ENCODE data around the gene COPS3.
A peak's percentile ranks its signal among the peaks of the same experiment; 100 is the strongest.

The COPS3 gene

GRCh38 chr17:17213775-17214174, 67.3 kb downstream of the COPS3 start:
- TF ChIP-seq CEBPB (IDR thresholded peaks at IDR 0.05): no peak
- TF ChIP-seq TAF1 (IDR thresholded peaks at IDR 0.05; ENCODE audit: low read depth): no peak
- no peak for TF ChIP-seq MAX (IDR thresholded peaks at IDR 0.05)
- no peak for TF ChIP-seq FOXM1 (IDR thresholded peaks at IDR 0.05; ENCODE audit: borderline replicate concordance, low read depth)
- TF ChIP-seq RAD21 (IDR thresholded peaks at IDR 0.05; ENCODE audit: low read depth): no peak
- TF ChIP-seq TCF12 (IDR thresholded peaks at IDR 0.05; ENCODE audit: low read depth): no peak
- no peak for TF ChIP-seq REST (IDR thresholded peaks at IDR 0.05; ENCODE audit: low read depth)

DNA sequence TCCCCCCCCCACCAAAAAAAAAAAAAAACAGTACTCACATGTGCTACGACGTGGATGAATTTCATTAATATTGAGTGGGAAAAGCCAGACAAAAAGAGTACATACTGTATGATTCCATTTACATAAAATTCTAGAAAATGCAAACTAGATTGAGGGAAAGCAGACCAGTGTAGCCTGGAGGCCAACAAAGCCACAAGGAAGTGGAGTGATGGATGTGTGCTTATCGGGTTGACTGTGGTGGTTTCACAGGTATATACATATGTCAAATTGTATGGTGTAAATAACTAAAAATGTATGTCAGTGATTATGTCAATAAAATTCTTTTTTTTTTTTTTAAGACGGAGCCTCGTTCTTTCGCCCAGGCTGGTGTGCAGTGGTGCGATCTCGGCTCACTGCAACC, 73.0 kb downstream of the COPS3 start:
- TF ChIP-seq EP300 (IDR thresholded peaks at IDR 0.05; ENCODE audit: borderline replicate concordance) (no peak), ZBTB7A (IDR thresholded peaks at IDR 0.05; ENCODE audit: low read depth) (no peak), TCF12 (IDR thresholded peaks at IDR 0.05; ENCODE audit: low read depth) (no peak), USF1 (IDR thresholded peaks at IDR 0.05) (no peak), MAX (IDR thresholded peaks at IDR 0.05) (no peak), RAD21 (IDR thresholded peaks at IDR 0.05; ENCODE audit: low read depth) (no peak), NFIC (IDR thresholded peaks at IDR 0.05) (no peak), FOXM1 (IDR thresholded peaks at IDR 0.05; ENCODE audit: borderline replicate concordance, low read depth) (no peak), CEBPB (IDR thresholded peaks at IDR 0.05) (no peak), REST (IDR thresholded peaks at IDR 0.05; ENCODE audit: low read depth) (no peak)

DNA sequence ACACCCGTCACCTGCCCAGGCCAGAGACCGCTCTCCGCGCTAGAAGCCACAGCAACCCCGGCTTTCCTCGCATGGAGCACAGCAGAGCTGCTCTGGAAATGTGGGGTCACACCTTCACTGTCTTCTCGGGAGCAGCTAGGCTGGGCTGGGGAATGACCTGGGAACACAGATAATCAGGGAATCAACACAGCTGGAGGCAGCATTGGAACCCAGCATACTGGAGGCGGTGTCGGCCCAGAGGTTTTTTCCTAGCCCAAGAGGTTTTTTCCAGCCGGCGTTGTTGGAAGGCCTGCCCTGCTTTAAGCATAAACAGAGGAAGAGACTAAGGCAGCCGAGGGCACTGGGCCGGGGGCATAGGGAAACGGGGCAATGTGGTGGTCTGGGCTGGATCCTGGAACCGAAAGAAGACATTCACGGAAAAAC, 74.1 kb downstream of the COPS3 start:
- no peak for TF ChIP-seq TEAD4 (IDR thresholded peaks at IDR 0.05)
- no peak for TF ChIP-seq CEBPB (IDR thresholded peaks at IDR 0.05)
- TF ChIP-seq MAX (IDR thresholded peaks at IDR 0.05): no peak
- no peak for TF ChIP-seq CREB1 (IDR thresholded peaks at IDR 0.05; ENCODE audit: low read depth)
- no peak for TF ChIP-seq NFIC (IDR thresholded peaks at IDR 0.05)
- 0 out of 2 replicates have a peak, but pooled peaks have one; percentile 2 for TF ChIP-seq TAF1 (IDR thresholded peaks at IDR 0.05; ENCODE audit: low read depth)
- TF ChIP-seq FOXM1 (IDR thresholded peaks at IDR 0.05; ENCODE audit: borderline replicate concordance, low read depth): no peak
- TF ChIP-seq EP300 (IDR thresholded peaks at IDR 0.05; ENCODE audit: borderline replicate concordance): no peak
- TF ChIP-seq ZBTB7A (IDR thresholded peaks at IDR 0.05; ENCODE audit: low read depth): no peak
- TF ChIP-seq USF1 (IDR thresholded peaks at IDR 0.05): 0 out of 2 replicates have a peak, but pooled peaks have one; percentile 56
- no peak; the same call in 1 of the 2 replicates for TF ChIP-seq RAD21 (IDR thresholded peaks at IDR 0.05; ENCODE audit: low read depth)
- no peak for TF ChIP-seq REST (IDR thresholded peaks at IDR 0.05; ENCODE audit: low read depth)
- no peak for TF ChIP-seq EGR1 (IDR thresholded peaks at IDR 0.05)
- TF ChIP-seq TCF12 (IDR thresholded peaks at IDR 0.05; ENCODE audit: low read depth): no peak
- TF ChIP-seq YY1 (IDR thresholded peaks at IDR 0.05; ENCODE audit: low read depth): no peak

DNA sequence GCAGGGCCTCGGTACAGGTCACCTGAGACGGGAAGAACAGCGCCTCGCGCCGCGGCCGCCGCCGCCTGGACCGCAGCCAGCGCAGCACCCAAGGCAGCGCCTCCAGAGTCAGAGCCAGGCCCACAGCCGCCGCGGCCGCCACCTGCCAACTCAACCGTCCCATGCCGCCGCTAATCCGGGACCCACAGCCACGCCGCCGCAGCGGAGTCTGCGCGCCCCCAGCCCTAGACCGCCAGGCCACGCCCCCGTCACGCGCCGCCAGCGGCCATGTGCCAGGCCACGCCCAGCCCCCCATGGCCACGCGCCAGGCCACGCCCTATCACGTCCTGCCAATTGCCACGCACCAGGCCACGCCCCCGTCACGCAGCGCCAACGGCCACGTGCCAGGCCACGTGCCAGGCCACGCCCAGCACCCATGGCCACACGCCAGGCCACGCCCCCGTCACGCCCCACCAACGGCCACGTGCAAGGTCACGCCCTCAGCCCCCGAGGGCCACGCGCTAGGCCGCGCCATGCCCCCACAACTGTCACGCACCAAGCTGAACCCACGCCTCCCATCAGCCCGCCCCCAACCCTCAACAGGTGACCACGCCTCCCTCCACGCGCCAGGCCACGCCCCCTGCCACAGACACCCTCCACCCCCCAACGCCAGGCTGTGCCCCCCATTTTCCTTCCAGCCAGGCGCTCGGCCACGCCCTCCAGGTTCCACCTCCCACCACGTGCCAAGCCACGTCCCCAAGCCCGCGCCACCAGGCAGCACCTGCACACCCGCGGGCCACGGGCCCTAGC, 74.7 kb downstream of the COPS3 start, which contains the start of gene PLD6:
TSS of gene PLD6 (minus strand) at position 210 of the 789 bp plus-strand sequence. CDS start at position 163, 47 bp downstream.
- TF ChIP-seq FOXM1 (IDR thresholded peaks at IDR 0.05; ENCODE audit: borderline replicate concordance, low read depth) (no peak), USF1 (IDR thresholded peaks at IDR 0.05) (peak; percentile 94), NFIC (IDR thresholded peaks at IDR 0.05) (peak; percentile 99), TCF12 (IDR thresholded peaks at IDR 0.05; ENCODE audit: low read depth) (peak; percentile 93), YY1 (IDR thresholded peaks at IDR 0.05; ENCODE audit: low read depth) (0 out of 2 replicates have a peak, but pooled peaks have one; percentile 37), TEAD4 (IDR thresholded peaks at IDR 0.05) (peak; percentile 89), CREB1 (IDR thresholded peaks at IDR 0.05; ENCODE audit: low read depth) (peak; percentile 25; the same call in 1 of the 2 replicates), RAD21 (IDR thresholded peaks at IDR 0.05; ENCODE audit: low read depth) (no peak), REST (IDR thresholded peaks at IDR 0.05; ENCODE audit: low read depth) (no peak), TAF1 (IDR thresholded peaks at IDR 0.05; ENCODE audit: low read depth) (0 out of 2 replicates have a peak, but pooled peaks have one; percentile 4), ZBTB7A (IDR thresholded peaks at IDR 0.05; ENCODE audit: low read depth) (0 out of 2 replicates have a peak, but pooled peaks have one; percentile 46), EGR1 (IDR thresholded peaks at IDR 0.05) (peak; percentile 65), EP300 (IDR thresholded peaks at IDR 0.05; ENCODE audit: borderline replicate concordance) (peak; percentile 73; the same call in 1 of the 2 replicates), MAX (IDR thresholded peaks at IDR 0.05) (peak; percentile 99), CEBPB (IDR thresholded peaks at IDR 0.05) (no peak)
